Caco-2 (cell line): ENCODE measurements around the gene OLFM1. TPM values are rescaled to one million over a fixed set of nuclear protein-coding genes. Genes with fewer than 3 reads are reported as not detected.

Experiments
- BruUV-seq: library from RNA; stranded (reverse); fragments of 400-500 nt; replicated peaks from 2 replicates; lab custom pipeline; 2021; lab: Mats Ljungman, UMichigan
- CTCF ChIA-PET: fragments of 300-600 bp; sonication (Branson Sonifier 250); formaldehyde crosslinking; loops from one replicate; lab custom pipeline; 2022; ENCODE audit warnings: antibody characterized with exemption; lab: Charles Lee
- POLR2A ChIA-PET: fragments of 300-600 bp; sonication (Branson Sonifier 250); formaldehyde crosslinking; loops from one replicate; lab custom pipeline; 2022; ENCODE audit warnings: antibody characterized with exemption; lab: Charles Lee
- DNase-seq, 2 experiments: peaks; one replicate each; pipeline versions ENCODE4 v3.0.0 to v3.0.0-alpha.2; 2020 to 2022
- H3K27me3 ChIP-seq: replicated peaks from 2 replicates; pipeline ENCODE4 v1.6.0; 2011; ENCODE audit warnings: low read length; ENCODE audit not compliant: control insufficient read depth, insufficient read depth
- H3K36me3 ChIP-seq: 2 replicates; pipeline ENCODE4 v1.5.1; 2011; ENCODE audit warnings: low read length; ENCODE audit not compliant: control insufficient read depth, insufficient read depth
- H3K4me1 ChIP-seq: fragments of 250-450 bp; sonication (Bioruptor Pico); 2 replicates; pipeline ENCODE4 v1.5.1; 2020; ENCODE audit warnings: mild to moderate bottlenecking
- H3K4me3 ChIP-seq: 2 replicates; pipeline ENCODE4 v1.5.1; 2011; ENCODE audit warnings: low read depth, mild to moderate bottlenecking, control low read depth, low read length
- H3K9me3 ChIP-seq: fragments of 250-450 bp; sonication (Bioruptor Pico); 2 replicates; pipeline ENCODE4 v1.5.1; 2020; ENCODE audit warnings: mild to moderate bottlenecking, moderate library complexity
- H3K27ac Mint-ChIP-seq: one replicate; pipeline ENCODE4 v1.8.0; 2022; ENCODE audit warnings: mixed read lengths; ENCODE audit not compliant: unreplicated experiment
- H3K27me3 Mint-ChIP-seq: one replicate; pipeline ENCODE4 v1.8.0; 2022; ENCODE audit warnings: mixed read lengths; ENCODE audit not compliant: insufficient read depth, unreplicated experiment
- H3K36me3 Mint-ChIP-seq: one replicate; pipeline ENCODE4 v1.8.0; 2022; ENCODE audit warnings: mild to moderate bottlenecking, mixed read lengths; ENCODE audit not compliant: insufficient read depth, unreplicated experiment
- H3K4me1 Mint-ChIP-seq: one replicate; pipeline ENCODE4 v1.8.0; 2022; ENCODE audit warnings: low read depth, mixed read lengths; ENCODE audit not compliant: unreplicated experiment
- H3K4me3 Mint-ChIP-seq: one replicate; pipeline ENCODE4 v1.8.0; 2022; ENCODE audit warnings: mild to moderate bottlenecking, moderate library complexity, mixed read lengths; ENCODE audit not compliant: unreplicated experiment
- H3K9me3 Mint-ChIP-seq: one replicate; pipeline ENCODE4 v1.8.0; 2022; ENCODE audit warnings: mixed read lengths; ENCODE audit not compliant: unreplicated experiment
- intact Hi-C: fragments of 100-400 bp; cut with micrococcal nuclease; formaldehyde crosslinking; loops from one replicate; pipeline ENCODE4 v1.10.0; 2022; ENCODE audit not compliant: unreplicated experiment
- total RNA-seq: library from RNA; stranded (reverse); gene quantifications from 2 replicates; pipeline ENCODE4 v1.2.3, GENCODE V29; 2022
- TF ChIP-seq, protein P1 (sequence below), 2 experiments: fragments of 200-600 bp in 1 of 2; IDR thresholded peaks; 1 replicate in 1 of 2; 2 replicates in 1 of 2; pipeline versions ENCODE4 v1.5.1 to v1.8.0; 2011 to 2022; ENCODE audit warnings: antibody characterized with exemption in 1 of 2, control low read depth in 1 of 2, inconsistent platforms in 1 of 2, low read depth in 1 of 2, low read length in 1 of 2, mild to moderate bottlenecking in 1 of 2, moderate library complexity in 1 of 2; ENCODE audit not compliant: insufficient read depth in 1 of 2, severe bottlenecking in 1 of 2, unreplicated experiment in 1 of 2

Gene OLFM1
- total RNA-seq, 1 experiment from 2014 or later = not detected

DNA sequence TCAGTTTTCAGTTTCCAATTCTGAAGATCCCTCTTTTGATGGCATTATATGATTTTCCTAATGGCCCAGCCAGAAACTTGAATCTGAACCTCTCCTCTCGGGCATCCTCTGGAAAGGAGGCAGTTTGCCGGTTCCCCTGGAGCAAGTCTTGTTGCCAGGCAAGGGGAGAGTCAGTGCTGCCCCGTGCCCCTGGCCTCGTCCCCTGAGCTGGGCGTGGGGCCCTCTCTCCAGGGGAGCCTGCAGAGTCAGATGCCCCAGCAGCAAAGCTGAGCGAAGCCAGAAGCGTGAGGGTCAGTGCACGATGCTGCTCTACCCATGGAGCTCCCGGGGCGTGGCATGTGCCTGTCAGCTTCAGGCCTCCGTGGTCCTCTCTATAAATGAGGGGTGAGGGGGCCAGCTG lies 14.0 kb downstream of the OLFM1 start:
- ChIA-PET POLR2A (no interaction called here), CTCF (no interaction called here)
- Histone ChIP-seq H3K9me3 (no peaks in the 10 kb centered on the region), H3K4me1 (no peaks in the 10 kb centered on the region), H3K4me3 (no peak overlapping the region), H3K27me3 (no peaks in the 10 kb centered on the region), H3K36me3 (no peaks in the 10 kb centered on the region)
- Mint-ChIP-seq H3K4me3 (no peak overlapping the region), H3K9me3 (no peaks in the 10 kb centered on the region), H3K36me3 (no peaks in the 10 kb centered on the region), H3K27me3 (peaks cover 22% of the 10 kb centered on the region), H3K4me1 (no peaks in the 10 kb centered on the region), H3K27ac (no peak overlapping the region)
- intact Hi-C loops = no loop called here
- TF ChIP-seq, protein P1, sequence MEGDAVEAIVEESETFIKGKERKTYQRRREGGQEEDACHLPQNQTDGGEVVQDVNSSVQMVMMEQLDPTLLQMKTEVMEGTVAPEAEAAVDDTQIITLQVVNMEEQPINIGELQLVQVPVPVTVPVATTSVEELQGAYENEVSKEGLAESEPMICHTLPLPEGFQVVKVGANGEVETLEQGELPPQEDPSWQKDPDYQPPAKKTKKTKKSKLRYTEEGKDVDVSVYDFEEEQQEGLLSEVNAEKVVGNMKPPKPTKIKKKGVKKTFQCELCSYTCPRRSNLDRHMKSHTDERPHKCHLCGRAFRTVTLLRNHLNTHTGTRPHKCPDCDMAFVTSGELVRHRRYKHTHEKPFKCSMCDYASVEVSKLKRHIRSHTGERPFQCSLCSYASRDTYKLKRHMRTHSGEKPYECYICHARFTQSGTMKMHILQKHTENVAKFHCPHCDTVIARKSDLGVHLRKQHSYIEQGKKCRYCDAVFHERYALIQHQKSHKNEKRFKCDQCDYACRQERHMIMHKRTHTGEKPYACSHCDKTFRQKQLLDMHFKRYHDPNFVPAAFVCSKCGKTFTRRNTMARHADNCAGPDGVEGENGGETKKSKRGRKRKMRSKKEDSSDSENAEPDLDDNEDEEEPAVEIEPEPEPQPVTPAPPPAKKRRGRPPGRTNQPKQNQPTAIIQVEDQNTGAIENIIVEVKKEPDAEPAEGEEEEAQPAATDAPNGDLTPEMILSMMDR (IDR thresholded peaks at IDR 0.05; ENCODE audit: insufficient read depth in 1 of 2, low read depth in 1 of 2, low read length in 1 of 2, severe bottlenecking in 1 of 2, unreplicated experiment in 1 of 2) = no peak
- DNase-seq = no peak
- no TSS peak for BruUV-seq

DNA sequence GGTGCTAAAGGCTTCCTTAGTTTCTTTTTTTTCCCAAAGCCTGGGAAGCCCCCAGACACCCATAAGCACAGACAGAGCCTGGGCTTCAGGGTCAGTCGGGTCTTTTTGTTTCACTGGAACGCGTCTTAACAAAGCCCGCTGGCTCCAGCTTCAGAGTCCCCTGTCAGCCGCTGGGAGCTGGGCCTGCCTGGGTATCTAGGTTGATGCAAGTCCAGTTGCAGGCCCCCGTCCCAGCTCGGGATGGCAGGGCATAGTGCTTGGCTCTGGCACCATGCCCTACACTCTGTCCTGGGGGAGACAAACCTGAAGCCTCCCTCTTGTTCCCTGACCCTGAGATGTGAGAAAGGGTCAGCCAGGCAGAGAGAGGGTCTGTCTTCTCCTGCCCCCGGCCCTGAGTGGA lies 14.5 kb downstream of the OLFM1 start:
- H3K4me1 Mint-ChIP-seq = no peaks in the 10 kb centered on the region
- ChIA-PET POLR2A (no interaction called here), CTCF (no interaction called here)
- no peaks in the 10 kb centered on the region for H3K36me3 Mint-ChIP-seq
- DNase-seq = no peak
- Histone ChIP-seq H3K4me1 (no peaks in the 10 kb centered on the region), H3K36me3 (no peaks in the 10 kb centered on the region), H3K27me3 (no peaks in the 10 kb centered on the region), H3K9me3 (no peaks in the 10 kb centered on the region), H3K4me3 (no peak overlapping the region)
- no TSS peak for BruUV-seq
- H3K27ac Mint-ChIP-seq = no peak overlapping the region
- TF ChIP-seq, protein P1 (IDR thresholded peaks at IDR 0.05; ENCODE audit: insufficient read depth in 1 of 2, low read depth in 1 of 2, low read length in 1 of 2, severe bottlenecking in 1 of 2, unreplicated experiment in 1 of 2) = no peak
- intact Hi-C loops = no loop called here
- no peaks in the 10 kb centered on the region for H3K9me3 Mint-ChIP-seq
- peaks cover 22% of the 10 kb centered on the region for H3K27me3 Mint-ChIP-seq
- no peak overlapping the region for H3K4me3 Mint-ChIP-seq

DNA sequence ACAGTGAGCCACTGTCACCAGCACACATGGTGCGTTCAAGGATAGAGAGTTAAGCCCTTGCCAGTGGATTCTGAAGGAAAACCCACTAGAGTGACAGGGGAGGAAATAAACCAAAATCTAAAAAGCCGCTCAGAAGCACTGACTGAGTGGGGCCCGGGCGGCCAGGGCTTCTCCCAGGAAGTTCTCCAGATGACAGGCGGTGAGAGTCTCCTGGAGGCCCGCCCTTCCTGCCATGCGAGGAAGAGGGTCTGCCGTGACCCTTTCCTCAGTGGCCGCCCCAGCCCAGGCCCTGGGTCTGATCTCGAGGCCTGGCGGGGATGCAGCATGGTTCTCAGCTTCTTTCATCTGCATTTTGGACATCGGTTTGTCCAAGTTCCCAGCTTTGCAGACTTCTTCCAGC lies 14.9 kb downstream of the OLFM1 start:
- Histone ChIP-seq H3K4me3 (no peak overlapping the region), H3K27me3 (no peaks in the 10 kb centered on the region), H3K36me3 (no peaks in the 10 kb centered on the region), H3K9me3 (no peaks in the 10 kb centered on the region), H3K4me1 (no peaks in the 10 kb centered on the region)
- Mint-ChIP-seq H3K4me1 (no peaks in the 10 kb centered on the region), H3K36me3 (no peaks in the 10 kb centered on the region), H3K4me3 (no peak overlapping the region), H3K27ac (no peak overlapping the region), H3K27me3 (peaks cover 22% of the 10 kb centered on the region), H3K9me3 (no peaks in the 10 kb centered on the region)
- TF ChIP-seq, protein P1 (IDR thresholded peaks at IDR 0.05; ENCODE audit: insufficient read depth in 1 of 2, low read depth in 1 of 2, low read length in 1 of 2, severe bottlenecking in 1 of 2, unreplicated experiment in 1 of 2) = no peak
- ChIA-PET CTCF (no interaction called here), POLR2A (no interaction called here)
- no peak for DNase-seq
- BruUV-seq = no TSS peak
- intact Hi-C loops = no loop called here
